ENCODE results near the gene KNSTRN. TPM values are rescaled to one million over a fixed set of nuclear protein-coding genes. Genes with fewer than 3 reads are reported as not detected.

Gene KNSTRN
- total RNA-seq, 1 experiment from 2014 or later = 58.7 TPM

GRCh38 chr15:40345867-40346578 lies 36.5 kb upstream of the KNSTRN start:
- DNase-seq (ENCODE audit: low spot score) = peak; percentile 85

- DNase-seq (ENCODE audit: low spot score) = no peak
Observed at GRCh38 chr15:40346579-40347558, 35.7 kb upstream of the KNSTRN start.

GRCh38 chr15:40347559-40348473 lies 34.7 kb upstream of the KNSTRN start:
- DNase-seq (ENCODE audit: low spot score) = peak; percentile 81

GRCh38 chr15:40348474-40348870 lies 34.0 kb upstream of the KNSTRN start:
- DNase-seq (ENCODE audit: low spot score) = no peak

- no peak for DNase-seq (ENCODE audit: low spot score)
Observed at GRCh38 chr15:40349163-40349562, 33.4 kb upstream of the KNSTRN start.

- DNase-seq (ENCODE audit: low spot score) = no peak
Observed at GRCh38 chr15:40352281-40352901, 30.1 kb upstream of the KNSTRN start.

GRCh38 chr15:40353697-40354096 lies 28.8 kb upstream of the KNSTRN start:
- no peak for DNase-seq (ENCODE audit: low spot score)

- DNase-seq (ENCODE audit: low spot score) = no peak
Observed at GRCh38 chr15:40354408-40355171, 27.9 kb upstream of the KNSTRN start.

GRCh38 chr15:40355976-40356585 lies 26.4 kb upstream of the KNSTRN start:
- no peak for DNase-seq (ENCODE audit: low spot score)

GRCh38 chr15:40357246-40357645 lies 25.3 kb upstream of the KNSTRN start:
- no peak for DNase-seq (ENCODE audit: low spot score)

- peak; percentile 92 for DNase-seq (ENCODE audit: low spot score)
Observed at GRCh38 chr15:40357723-40358470, 24.6 kb upstream of the KNSTRN start, which contains the start of gene DISP2. Gene DISP2, plus strand, starts transcription at chr15:40358219. Its CDS starts 103 bp downstream, at chr15:40358322.

- DNase-seq (ENCODE audit: low spot score) = no peak
Observed at GRCh38 chr15:40358471-40359353, 23.8 kb upstream of the KNSTRN start.

- no peak for DNase-seq (ENCODE audit: low spot score)
Observed at GRCh38 chr15:40360015-40360414, 22.5 kb upstream of the KNSTRN start.

- DNase-seq (ENCODE audit: low spot score) = no peak
Observed at GRCh38 chr15:40361640-40362039, 20.9 kb upstream of the KNSTRN start.

GRCh38 chr15:40363611-40364010 lies 18.9 kb upstream of the KNSTRN start:
- DNase-seq (ENCODE audit: low spot score) = no peak

- no peak for DNase-seq (ENCODE audit: low spot score)
Observed at GRCh38 chr15:40364251-40364650, 18.3 kb upstream of the KNSTRN start.

GRCh38 chr15:40365016-40365415 lies 17.5 kb upstream of the KNSTRN start:
- DNase-seq (ENCODE audit: low spot score) = no peak
